ENCODE results near the gene APOA4. TPM values are rescaled to one million over a fixed set of nuclear protein-coding genes. Genes with fewer than 3 reads are reported as not detected.

The APOA4 gene
- total and polyA plus RNA-seq, 2 of the 13 experiments (the other 11 are each of a cell fraction or from before 2014, with no cell fraction given) = 3.8 to 7.2 TPM

GRCh38 chr11:116831790-116832349 lies 8.8 kb upstream of the APOA4 start (continued):
- TF ChIP-seq ZFP91 (CRISPR knock-in tag; IDR thresholded peaks at IDR 0.05; ENCODE audit: borderline replicate concordance) (0 out of 2 replicates have a peak, but pooled peaks have one; percentile 24), THRA (CRISPR knock-in tag; IDR thresholded peaks at IDR 0.05; ENCODE audit: borderline replicate concordance) (no peak), ZNF660 (CRISPR knock-in tag; IDR thresholded peaks at IDR 0.05; ENCODE audit: borderline replicate concordance, low read depth) (no peak), U2AF1 (optimal IDR thresholded peaks at IDR 0.05; ENCODE audit: low read depth, low read length) (no peak), PAWR (CRISPR knock-in tag; IDR thresholded peaks at IDR 0.05; ENCODE audit: borderline replicate concordance) (0 out of 2 replicates have a peak, but pooled peaks have one; percentile 80), FOXO4 (CRISPR knock-in tag; conservative IDR thresholded peaks at IDR 0.05) (no peak), KAT7 (CRISPR knock-in tag; IDR thresholded peaks at IDR 0.05; ENCODE audit: borderline replicate concordance) (0 out of 2 replicates have a peak, but pooled peaks have one; percentile 61), NR2F2 (IDR thresholded peaks at IDR 0.05; ENCODE audit: borderline replicate concordance, low read depth) (no peak), MXI1 (IDR thresholded peaks at IDR 0.05; ENCODE audit: borderline replicate concordance, low read depth, low read length) (no peak), KDM6A (CRISPR knock-in tag; IDR thresholded peaks at IDR 0.05; ENCODE audit: low read depth) (no peak), MATR3 (CRISPR knock-in tag; IDR thresholded peaks at IDR 0.05) (no peak), ZNF230 (CRISPR knock-in tag; IDR thresholded peaks at IDR 0.05) (no peak), MAFF (IDR thresholded peaks at IDR 0.05; ENCODE audit: low read depth, low read length) (no peak), TEAD2 (CRISPR knock-in tag; IDR thresholded peaks at IDR 0.05) (no peak), HNRNPH1 (optimal IDR thresholded peaks at IDR 0.05; ENCODE audit: low read depth, low read length) (no peak), ZNF878 (CRISPR knock-in tag; IDR thresholded peaks at IDR 0.05) (no peak), ZNF558 (CRISPR knock-in tag; IDR thresholded peaks at IDR 0.05; ENCODE audit: borderline replicate concordance) (peak; percentile 17; the same call in 1 of the 2 replicates), ZGPAT (CRISPR knock-in tag; IDR thresholded peaks at IDR 0.05) (no peak), ZBTB37 (CRISPR knock-in tag; IDR thresholded peaks at IDR 0.05) (no peak), ZNF746 (CRISPR knock-in tag; IDR thresholded peaks at IDR 0.05) (no peak), ATM (IDR thresholded peaks at IDR 0.05; ENCODE audit: borderline replicate concordance) (no peak), RBM39 (IDR thresholded peaks at IDR 0.05; ENCODE audit: low read depth, low read length, poor library complexity, severe bottlenecking) (no peak), SP5 (CRISPR knock-in tag; IDR thresholded peaks at IDR 0.05; ENCODE audit: borderline replicate concordance, low read depth) (0 out of 2 replicates have a peak, but pooled peaks have one; percentile 57)

Measured in HepG2 (cell line).